Upper lobe of right lung (tissue), 1 donor: ENCODE measurements around the gene NR2F2. TPM values are rescaled to one million over a fixed set of nuclear protein-coding genes. Genes with fewer than 3 reads are reported as not detected.
A peak's percentile ranks its signal among the peaks of the same experiment; 100 is the strongest.

Source experiments
- ATAC-seq: fragments of 200-7000 bp; cut with Tn5 transposase; one replicate; pipeline ENCODE4 v1.9.1; 2020; ENCODE audit warnings: mild to moderate bottlenecking, moderate library complexity
- DNase-seq: peaks from one replicate; pipeline ENCODE4 v3.0.0-alpha.2; 2020
- H3K27ac ChIP-seq: fragments of 200-600 bp; one replicate; pipeline ENCODE4 v1.8.0; 2022
- H3K27me3 ChIP-seq: fragments of 200-600 bp; one replicate; pipeline ENCODE4 v1.8.0; 2022; ENCODE audit warnings: mild to moderate bottlenecking
- H3K36me3 ChIP-seq: fragments of 200-600 bp; one replicate; pipeline ENCODE4 v1.8.0; 2022
- H3K4me1 ChIP-seq: fragments of 200-600 bp; one replicate; pipeline ENCODE4 v1.8.0; 2022
- H3K4me3 ChIP-seq: fragments of 200-600 bp; one replicate; pipeline ENCODE4 v1.8.0; 2022; ENCODE audit warnings: mild to moderate bottlenecking
- H3K9me3 ChIP-seq: fragments of 200-600 bp; one replicate; pipeline ENCODE4 v1.8.0; 2022
- intact Hi-C: fragments of 100-400 bp; cut with DNase I; formaldehyde crosslinking; loops from one replicate; pipeline ENCODE4 v1.11.0; 2022
- long read RNA-seq: library from polyadenylated mRNA; unstranded; transcript quantifications from one replicate; pipeline ENCODE4 v2.0.0, GENCODE V29; 2021
- total RNA-seq: library from RNA; stranded (reverse); fragmentation: NEBNext Ultra II Directional; extraction: Animal tissue kit (Norgen Biotek cat#: 25700); gene quantifications from one replicate; pipeline ENCODE4 v1.2.1, GENCODE V29; 2021
- TF ChIP-seq, protein P1 (sequence below): fragments of 200-600 bp; IDR thresholded peaks from one replicate; pipeline ENCODE4 v1.8.0; 2022; ENCODE audit warnings: antibody characterized with exemption
- donor health status: DM: no; HTN: yes; CAD: no; lungs with severe emphysema.

Gene NR2F2
- 88.1 TPM for total RNA-seq
- long read RNA-seq, full-length matches to known transcripts: 60 of 103 reads
- long read RNA-seq, partial matches to known transcripts: 29 of 103 reads
- long read RNA-seq, other reads (novel, unspliced or antisense): 14 of 103 reads

DNA sequence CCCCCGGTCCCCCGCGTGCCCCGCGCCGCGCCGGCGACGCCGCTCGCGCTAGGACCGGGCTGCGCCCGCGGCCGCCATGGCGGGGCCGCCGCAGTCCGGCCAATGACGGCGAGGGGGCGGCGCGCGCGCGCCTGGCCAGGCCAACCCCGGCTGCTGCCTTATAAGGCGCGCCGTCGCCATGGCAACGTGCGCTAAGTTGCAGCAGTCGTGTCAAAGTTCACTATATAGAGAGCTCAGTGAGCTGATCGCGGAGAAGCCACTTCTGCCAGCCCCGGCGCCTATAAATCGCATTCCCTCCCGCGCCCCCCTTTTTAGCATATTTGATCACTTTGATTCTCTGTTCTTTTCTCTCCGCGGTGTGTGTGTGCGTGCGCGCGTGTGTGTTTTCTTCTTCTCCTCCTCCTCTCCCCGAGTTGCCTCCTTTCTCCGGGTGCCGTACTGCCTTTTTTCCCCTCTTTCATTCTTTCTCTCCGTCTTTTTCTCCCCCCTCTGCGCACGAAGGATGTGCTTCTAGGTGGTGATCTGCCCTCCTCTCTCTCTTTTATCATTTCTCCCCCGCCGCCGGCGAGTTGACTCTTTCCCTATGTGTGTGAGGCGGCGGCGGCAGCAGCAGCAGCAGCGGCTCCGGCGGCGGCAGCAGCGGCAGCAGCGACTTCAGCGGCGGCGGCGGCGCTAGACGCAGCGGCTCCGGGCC is at the start of gene NR2F2:
Gene NR2F2 (plus strand): TSS at position 251 of the 694 bp plus-strand sequence. CDS start 1,406 bp downstream, outside the sequence.
- Histone ChIP-seq H3K27ac (peak within 1 kb of the TSS; percentile 92), H3K4me3 (peak within 1 kb of the TSS; percentile 65), H3K4me1 (no peaks in the 10 kb centered on the region), H3K27me3 (peaks cover 19% of the 10 kb centered on the region), H3K36me3 (peaks cover 18% of the 10 kb centered on the region), H3K9me3 (no peaks in the 10 kb centered on the region)
- intact Hi-C loops: no loop called here
- DNase-seq: peak; percentile 97
- ATAC-seq: peak; percentile 84
- TF ChIP-seq, protein P1, sequence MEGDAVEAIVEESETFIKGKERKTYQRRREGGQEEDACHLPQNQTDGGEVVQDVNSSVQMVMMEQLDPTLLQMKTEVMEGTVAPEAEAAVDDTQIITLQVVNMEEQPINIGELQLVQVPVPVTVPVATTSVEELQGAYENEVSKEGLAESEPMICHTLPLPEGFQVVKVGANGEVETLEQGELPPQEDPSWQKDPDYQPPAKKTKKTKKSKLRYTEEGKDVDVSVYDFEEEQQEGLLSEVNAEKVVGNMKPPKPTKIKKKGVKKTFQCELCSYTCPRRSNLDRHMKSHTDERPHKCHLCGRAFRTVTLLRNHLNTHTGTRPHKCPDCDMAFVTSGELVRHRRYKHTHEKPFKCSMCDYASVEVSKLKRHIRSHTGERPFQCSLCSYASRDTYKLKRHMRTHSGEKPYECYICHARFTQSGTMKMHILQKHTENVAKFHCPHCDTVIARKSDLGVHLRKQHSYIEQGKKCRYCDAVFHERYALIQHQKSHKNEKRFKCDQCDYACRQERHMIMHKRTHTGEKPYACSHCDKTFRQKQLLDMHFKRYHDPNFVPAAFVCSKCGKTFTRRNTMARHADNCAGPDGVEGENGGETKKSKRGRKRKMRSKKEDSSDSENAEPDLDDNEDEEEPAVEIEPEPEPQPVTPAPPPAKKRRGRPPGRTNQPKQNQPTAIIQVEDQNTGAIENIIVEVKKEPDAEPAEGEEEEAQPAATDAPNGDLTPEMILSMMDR: no peak

DNA sequence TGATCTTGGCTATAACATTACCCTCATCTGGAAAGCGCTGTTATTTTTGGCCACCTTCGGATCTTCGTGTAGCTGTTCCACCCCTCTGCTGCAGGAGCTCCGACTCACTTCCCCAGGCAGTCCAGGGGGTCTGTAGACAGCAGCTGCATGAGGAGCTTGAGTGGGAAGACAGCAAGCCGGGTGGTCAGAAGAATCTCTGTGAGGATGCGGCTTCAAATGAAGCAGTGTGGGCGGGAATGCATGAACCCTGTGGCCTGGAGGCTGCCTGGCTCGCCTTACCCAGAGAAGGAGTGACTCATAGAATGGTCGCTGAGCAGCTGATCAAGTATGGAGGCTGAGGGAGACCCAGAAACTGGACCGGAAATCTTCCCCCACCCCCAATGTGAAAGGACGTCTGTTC is 45.2 kb upstream of the NR2F2 start:
- TF ChIP-seq, protein P1: no peak
- no peaks in the 10 kb centered on the region for H3K4me1 ChIP-seq
- no peak overlapping the region for H3K27ac ChIP-seq
- DNase-seq (no peak), ATAC-seq (no peak)
- intact Hi-C loops: no loop called here
- no peaks in the 10 kb centered on the region for H3K36me3 ChIP-seq
- H3K9me3 ChIP-seq: no peaks in the 10 kb centered on the region
- H3K4me3 ChIP-seq: no peak overlapping the region
- no peaks in the 10 kb centered on the region for H3K27me3 ChIP-seq

DNA sequence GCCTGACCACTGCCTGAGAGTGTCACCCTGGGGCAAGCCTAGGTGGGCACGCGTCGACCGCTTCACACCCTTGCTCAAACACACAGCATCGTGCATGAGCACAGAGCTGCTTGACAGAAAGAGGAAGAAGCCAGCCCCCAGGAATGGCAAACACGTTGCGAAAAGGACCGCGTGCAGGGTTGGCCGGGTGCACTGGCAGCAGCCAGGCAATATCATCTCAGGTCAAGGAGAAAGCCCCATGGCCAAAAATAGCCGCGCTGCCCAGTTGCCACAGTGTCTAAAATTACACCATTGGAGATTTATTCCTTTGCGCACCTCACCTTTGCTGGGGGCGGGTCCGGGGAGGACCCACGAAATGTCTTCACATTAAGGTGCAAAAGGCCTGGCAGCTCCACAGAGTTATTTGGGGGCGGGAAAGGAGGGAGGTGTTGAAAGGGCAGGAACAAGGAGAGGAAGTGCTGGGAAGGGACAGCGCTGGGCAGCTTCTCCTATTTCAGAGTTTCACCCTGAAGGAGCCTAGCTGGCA is 44.7 kb upstream of the NR2F2 start:
- Histone ChIP-seq H3K9me3 (no peaks in the 10 kb centered on the region), H3K4me1 (no peaks in the 10 kb centered on the region), H3K4me3 (no peak overlapping the region), H3K36me3 (no peaks in the 10 kb centered on the region), H3K27me3 (no peaks in the 10 kb centered on the region), H3K27ac (no peak overlapping the region)
- intact Hi-C loops: no loop called here
- ATAC-seq (no peak), DNase-seq (no peak)
- TF ChIP-seq, protein P1: no peak

DNA sequence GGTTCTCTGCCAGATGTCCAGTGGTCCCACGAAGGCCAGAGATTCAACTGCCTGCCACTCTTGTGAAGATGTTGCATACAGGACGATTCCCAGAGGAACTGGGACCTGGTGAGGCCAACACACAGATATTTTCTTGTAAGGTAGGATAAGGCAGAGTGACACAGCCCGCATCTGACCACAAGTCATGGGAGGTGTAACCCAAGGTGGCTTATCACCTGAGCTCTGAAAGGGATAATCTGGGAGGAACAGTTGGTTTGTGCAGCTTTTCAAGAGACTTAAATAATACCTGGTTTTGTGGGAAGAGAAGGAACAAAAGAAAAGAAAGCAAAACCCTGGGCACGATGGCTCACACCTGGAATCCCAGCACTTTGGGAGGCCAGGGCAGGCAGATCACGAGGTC is 39.8 kb upstream of the NR2F2 start:
- intact Hi-C loops: no loop called here

DNA sequence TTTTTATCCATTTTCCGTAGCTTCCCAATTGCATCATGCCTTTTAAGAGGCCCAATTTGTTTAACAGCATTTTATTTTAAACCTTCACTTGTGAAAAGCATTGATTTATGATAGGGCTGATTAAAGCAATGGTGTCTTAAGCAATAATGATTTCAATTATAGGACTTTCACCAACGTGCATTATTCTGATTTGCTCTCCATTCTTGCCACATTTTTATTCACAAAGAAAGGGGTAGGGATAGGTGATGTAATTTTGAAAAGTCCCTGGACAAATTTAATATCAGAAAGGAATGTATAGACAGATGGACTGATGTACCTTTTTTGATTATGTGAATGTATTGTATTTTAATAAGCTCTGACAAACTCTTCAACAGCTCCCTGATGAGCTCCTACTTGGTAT is 37.9 kb upstream of the NR2F2 start:
- Histone ChIP-seq H3K27ac (no peak overlapping the region), H3K9me3 (no peaks in the 10 kb centered on the region), H3K27me3 (no peaks in the 10 kb centered on the region), H3K4me1 (no peaks in the 10 kb centered on the region), H3K36me3 (no peaks in the 10 kb centered on the region), H3K4me3 (no peak overlapping the region)
- no peak for DNase-seq
- TF ChIP-seq, protein P1: no peak
- ATAC-seq: no peak
- intact Hi-C loops: no loop called here

More for the DNA sequence above, 39.8 kb upstream of the NR2F2 start:
- H3K36me3 ChIP-seq: no peaks in the 10 kb centered on the region
- H3K4me1 ChIP-seq: no peaks in the 10 kb centered on the region
- ATAC-seq (no peak), DNase-seq (no peak)
- no peaks in the 10 kb centered on the region for H3K27me3 ChIP-seq
- H3K9me3 ChIP-seq: no peaks in the 10 kb centered on the region
- H3K4me3 ChIP-seq: no peak overlapping the region
- TF ChIP-seq, protein P1: no peak
- H3K27ac ChIP-seq: no peak overlapping the region
